MG63 (cell line): ENCODE results near the gene DENND5B. TPM values are rescaled to one million over a fixed set of nuclear protein-coding genes. Genes with fewer than 3 reads are reported as not detected.

Experiments
- DNase-seq: peaks from one replicate; pipeline ENCODE4 v3.0.0-alpha.2; 2020
- H3K27me3 ChIP-seq: fragments of 250-450 bp; sonication (Bioruptor Pico); 2 replicates; pipeline ENCODE4 v1.5.1; 2020; ENCODE audit warnings: mild to moderate bottlenecking, moderate library complexity
- H3K36me3 ChIP-seq: fragments of 250-450 bp; sonication (Bioruptor Pico); 2 replicates; pipeline ENCODE4 v1.5.1; 2020; ENCODE audit warnings: mild to moderate bottlenecking, moderate library complexity
- H3K4me3 ChIP-seq: fragments of 250-450 bp; sonication (Bioruptor Pico); 2 replicates; pipeline ENCODE4 v1.5.1; 2020; ENCODE audit warnings: mild to moderate bottlenecking, moderate library complexity
- H3K9me3 ChIP-seq: fragments of 250-450 bp; sonication (Bioruptor Pico); 2 replicates; pipeline ENCODE4 v1.5.1; 2020; ENCODE audit warnings: mild to moderate bottlenecking, moderate library complexity
- total RNA-seq: library from RNA; depleted of rRNA; stranded (reverse); fragments of >200 nt; shearing (Covaris generic); gene quantifications from 2 replicates; pipeline ENCODE4 v1.2.3, GENCODE V29; 2014; ENCODE audit warnings: low replicate concordance; rRNA removed

DENND5B gene
- total RNA-seq, 1 experiment from 2014 or later = 8.7 TPM

DNA sequence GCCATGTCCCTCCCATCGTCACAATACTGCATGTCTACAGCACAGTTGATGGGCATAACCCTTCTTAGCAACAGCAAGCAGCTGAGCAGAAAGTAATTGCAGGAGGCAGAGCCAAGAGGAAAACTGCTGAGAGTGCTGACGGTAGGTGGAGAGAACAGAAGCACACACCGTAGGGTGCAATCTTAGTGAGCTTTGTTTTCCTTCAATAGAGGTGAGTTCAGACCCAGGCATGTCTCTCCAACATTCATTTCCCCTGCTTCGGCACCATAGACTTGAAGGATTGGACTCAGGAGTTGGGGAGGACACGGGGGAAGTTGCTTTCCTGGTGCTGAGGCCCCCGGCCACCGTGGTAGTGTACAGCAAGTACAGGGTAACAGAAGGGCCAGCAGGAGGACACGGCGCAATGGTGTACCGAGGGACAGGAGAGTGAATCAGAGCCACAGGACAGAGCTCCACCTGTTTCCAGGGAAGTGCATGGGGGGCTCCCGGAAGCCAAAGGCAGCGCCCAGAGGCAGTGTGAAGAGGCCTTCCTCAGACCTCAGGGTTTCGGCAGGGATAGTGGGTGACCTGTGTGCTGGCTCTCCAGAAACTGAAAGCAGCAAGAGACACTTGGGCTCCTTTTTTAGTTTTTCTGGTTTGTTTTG lies 228.7 kb downstream of the DENND5B start:
- no peaks in the 10 kb centered on the region for H3K36me3 ChIP-seq
- H3K9me3 ChIP-seq = no peaks in the 10 kb centered on the region
- DNase-seq = no peak
- no peak overlapping the region for H3K4me3 ChIP-seq
- H3K27me3 ChIP-seq = no peaks in the 10 kb centered on the region

DNA sequence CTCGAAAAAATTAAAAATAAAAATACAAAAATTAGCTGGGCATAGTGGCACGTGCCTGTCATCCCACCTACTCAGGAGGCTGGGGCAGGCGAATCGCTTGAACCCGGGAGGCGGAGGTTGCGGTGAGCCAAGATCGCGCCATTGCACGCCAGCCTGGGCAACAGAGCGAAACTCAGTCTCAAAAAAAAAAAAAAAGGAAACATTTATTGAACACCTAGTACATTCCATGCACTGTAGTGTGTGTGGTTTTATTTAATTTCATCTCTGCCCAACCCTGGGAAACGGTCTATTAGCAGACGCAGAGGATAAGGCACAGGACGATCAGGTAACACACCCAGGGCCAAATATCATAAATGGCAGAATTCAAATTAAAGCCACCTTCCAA lies 229.2 kb downstream of the DENND5B start:
- Histone ChIP-seq H3K9me3 (no peaks in the 10 kb centered on the region), H3K27me3 (no peaks in the 10 kb centered on the region), H3K4me3 (no peak overlapping the region), H3K36me3 (no peaks in the 10 kb centered on the region)
- DNase-seq = no peak

DNA sequence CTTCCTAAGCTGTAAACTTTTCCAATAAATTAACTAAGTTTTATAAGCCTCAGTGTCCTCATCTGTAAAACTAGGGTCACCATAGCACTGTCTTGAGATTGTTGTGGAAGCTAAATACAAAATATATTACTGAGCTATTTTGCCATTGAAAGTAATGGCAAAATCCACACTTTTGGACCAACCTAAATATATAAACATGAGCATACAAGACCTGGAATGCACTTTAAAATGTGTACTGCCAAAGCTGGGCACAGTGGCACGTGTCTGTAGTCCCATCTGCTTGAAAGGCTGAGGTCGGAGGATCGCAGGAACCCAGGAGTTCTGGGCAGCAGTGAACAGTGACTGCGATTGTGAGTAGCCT lies 235.2 kb downstream of the DENND5B start:
- Histone ChIP-seq H3K36me3 (no peaks in the 10 kb centered on the region), H3K9me3 (no peaks in the 10 kb centered on the region), H3K4me3 (no peak overlapping the region), H3K27me3 (no peaks in the 10 kb centered on the region)
- DNase-seq = no peak

GRCh38 chr12:31353750-31354708 lies 236.9 kb downstream of the DENND5B start:
- no peak for DNase-seq
- Histone ChIP-seq H3K4me3 (no peak overlapping the region), H3K9me3 (no peaks in the 10 kb centered on the region), H3K36me3 (no peaks in the 10 kb centered on the region), H3K27me3 (no peaks in the 10 kb centered on the region; the same call in 1 of the 2 replicates)

DNA sequence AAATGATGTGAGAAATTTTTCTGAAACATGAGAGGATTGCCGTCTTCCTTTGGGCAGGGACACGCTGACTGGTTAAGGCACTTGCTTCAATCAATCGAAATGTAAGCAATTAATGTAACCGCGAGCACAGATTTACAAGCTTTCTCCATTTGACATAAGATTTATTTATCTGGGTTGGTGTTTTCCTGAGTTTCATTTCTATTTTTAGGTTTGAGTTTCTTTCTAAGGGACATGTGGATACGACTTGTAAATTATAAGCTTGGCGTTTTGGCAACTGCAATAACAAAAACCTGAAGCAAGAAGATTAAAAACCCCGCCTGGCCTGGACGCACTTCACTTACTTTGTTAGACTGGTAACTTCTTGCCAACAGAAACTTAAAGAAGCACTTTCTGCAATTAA lies 244.7 kb downstream of the DENND5B start:
- no peaks in the 10 kb centered on the region for H3K9me3 ChIP-seq
- DNase-seq = no peak
- no peak overlapping the region for H3K4me3 ChIP-seq

GRCh38 chr12:31343139-31343538 lies 247.8 kb downstream of the DENND5B start:
- Histone ChIP-seq H3K36me3 (no peaks in the 10 kb centered on the region), H3K27me3 (peaks cover 10% of the 10 kb centered on the region), H3K9me3 (no peaks in the 10 kb centered on the region), H3K4me3 (no peak overlapping the region)
- no peak for DNase-seq

More for the DNA sequence above, 244.7 kb downstream of the DENND5B start:
- Histone ChIP-seq H3K27me3 (peaks cover 10% of the 10 kb centered on the region), H3K36me3 (no peaks in the 10 kb centered on the region)

DNA sequence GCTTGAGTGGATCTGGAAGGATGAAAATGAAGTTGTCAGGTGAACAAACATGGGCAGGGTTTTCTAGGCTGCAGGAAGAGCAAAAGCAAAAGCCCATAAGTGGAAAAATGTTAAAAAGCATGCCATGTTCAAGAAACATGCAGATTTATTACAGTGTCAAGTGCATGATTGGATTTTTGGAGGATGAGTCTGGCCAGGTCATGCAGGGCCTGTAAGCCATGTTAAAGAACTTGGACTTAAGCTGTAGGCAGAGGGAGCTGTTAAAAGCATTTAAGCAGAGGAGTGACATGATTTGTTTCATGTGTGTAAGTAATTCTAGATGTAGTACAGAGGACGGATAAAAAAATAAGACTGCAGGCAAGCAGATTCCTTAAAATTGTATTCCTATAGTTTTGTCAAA lies 248.7 kb downstream of the DENND5B start:
- no peak overlapping the region for H3K4me3 ChIP-seq
- no peaks in the 10 kb centered on the region for H3K36me3 ChIP-seq
- DNase-seq = no peak
- no peaks in the 10 kb centered on the region for H3K9me3 ChIP-seq
- peaks cover 7% of the 10 kb centered on the region; the same call in 1 of the 2 replicates for H3K27me3 ChIP-seq

- Histone ChIP-seq H3K4me3 (no peak overlapping the region), H3K9me3 (no peaks in the 10 kb centered on the region), H3K36me3 (no peaks in the 10 kb centered on the region), H3K27me3 (no peaks in the 10 kb centered on the region)
- no peak for DNase-seq
Observed at GRCh38 chr12:31339831-31340622, 250.9 kb downstream of the DENND5B start.

DNA sequence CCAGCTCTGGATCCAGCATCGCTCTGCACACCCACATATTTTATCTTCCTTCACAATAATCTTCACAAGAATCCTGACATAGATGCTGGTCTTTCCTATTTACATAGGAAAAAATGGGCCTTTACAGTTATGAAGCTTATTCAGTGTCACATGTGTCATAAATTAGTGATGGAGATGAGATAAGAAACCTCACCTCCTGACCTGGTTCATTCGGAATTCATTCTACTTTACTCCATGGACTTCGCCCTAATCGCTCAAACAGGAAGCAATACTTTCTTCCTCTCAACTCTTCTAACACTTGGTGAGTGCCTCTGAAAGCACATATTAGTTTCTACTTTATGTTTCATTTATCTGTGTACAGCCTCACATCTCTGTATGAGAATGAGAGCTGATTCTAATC lies 253.0 kb downstream of the DENND5B start:
- no peak overlapping the region for H3K4me3 ChIP-seq
- peaks cover 5% of the 10 kb centered on the region for H3K27me3 ChIP-seq
- DNase-seq = no peak
- no peaks in the 10 kb centered on the region for H3K9me3 ChIP-seq
- no peaks in the 10 kb centered on the region for H3K36me3 ChIP-seq

Other genes with a start within 250 kb of the DENND5B start
- gene ETFBKMT, start 68.6 kb upstream of the DENND5B start, total RNA-seq = 4.8 and 20.9 TPM in 2 replicates
- gene AMN1, start 137.9 kb upstream of the DENND5B start, total RNA-seq = 15.6 and 23.6 TPM in 2 replicates